Activated CD4-positive, CD25-positive, alpha-beta regulatory T cell treated with anti-CD3 and anti-CD28 coated beads, Interleukin-2, amount 50 U/mL, for 24 hours (primary cell): ENCODE measurements around the gene RXFP3.

Experiments used
- ATAC-seq, 2 donors: fragments of 150-1000 bp; cut with Tn5 transposase; one replicate each; pipeline ENCODE4 v1.10.0; 2021; ENCODE audit warnings: mild to moderate bottlenecking in 1 of 2, moderate library complexity in 1 of 2

RXFP3 gene

GRCh38 chr5:33981408-33982162 lies 45.4 kb downstream of the RXFP3 start:
- no peak for ATAC-seq

GRCh38 chr5:33984178-33984577 lies 48.0 kb downstream of the RXFP3 start:
- no peak for ATAC-seq

GRCh38 chr5:33984671-33985124 lies 48.5 kb downstream of the RXFP3 start, which contains the start of gene SLC45A2:
Gene SLC45A2, minus strand, starts transcription at chr5:33984693. Its CDS starts 110 bp downstream, at chr5:33984583.
- no peak for ATAC-seq

GRCh38 chr5:33985447-33985846 lies 49.3 kb downstream of the RXFP3 start:
- no peak for ATAC-seq
